Right hindlimb (tissue), 1 donor: Measurements from ENCODE around the gene KRT14.
"Not testable (repeated sequence)": the region's sequence is repeated elsewhere in the genome, so short reads cannot be mapped to it uniquely, and the experiment has no call there.

Experiments
- DNase-seq: peaks from one replicate; pipeline ENCODE4 v3.0.0-alpha.2; 2018

The KRT14 gene

GRCh38 chr17:41544935-41545334 is 41.8 kb downstream of the KRT14 start:
- no peak for DNase-seq

GRCh38 chr17:41544491-41544892 is 42.2 kb downstream of the KRT14 start:
- no peak for DNase-seq

GRCh38 chr17:41542786-41543185 is 43.9 kb downstream of the KRT14 start:
- DNase-seq: not testable (repeated sequence)

GRCh38 chr17:41542357-41542756 is 44.3 kb downstream of the KRT14 start:
- no peak for DNase-seq

- DNase-seq: no peak
These were observed 45.6 kb downstream of the KRT14 start for GRCh38 chr17:41540921-41541625.

- DNase-seq: no peak
These were observed 46.6 kb downstream of the KRT14 start for GRCh38 chr17:41539979-41540701.

GRCh38 chr17:41539071-41539492 is 47.6 kb downstream of the KRT14 start:
- no peak for DNase-seq

- no peak for DNase-seq
These were observed 48.1 kb downstream of the KRT14 start for GRCh38 chr17:41538565-41538991.

GRCh38 chr17:41537990-41538389 is 48.7 kb downstream of the KRT14 start:
- no peak for DNase-seq

GRCh38 chr17:41537614-41537954 is 49.1 kb downstream of the KRT14 start:
- no peak for DNase-seq

GRCh38 chr17:41536741-41537613 is 49.7 kb downstream of the KRT14 start:
- DNase-seq: no peak

GRCh38 chr17:41535764-41536481 is 50.8 kb downstream of the KRT14 start:
- no peak for DNase-seq

- DNase-seq: no peak
These were observed 51.7 kb downstream of the KRT14 start for GRCh38 chr17:41534899-41535546.

- DNase-seq: no peak
These were observed 53.1 kb downstream of the KRT14 start for GRCh38 chr17:41533613-41534012.

GRCh38 chr17:41532947-41533570 is 53.6 kb downstream of the KRT14 start:
- no peak for DNase-seq
